ENCODE results near the gene CCNY.

- TF ChIP-seq CTCF (IDR thresholded peaks at IDR 0.05; ENCODE audit: low read depth, low read length, poor library complexity, severe bottlenecking) (no peak), EZH2phosphoT487 (IDR thresholded peaks at IDR 0.05; ENCODE audit: borderline replicate concordance, low read length) (no peak)
These were observed 223.1 kb downstream of the CCNY start for GRCh38 chr10:35559416-35559815.

Measured in DOHH2 (cell line).